ENCODE data around the gene WBP1L.
A peak's percentile ranks its signal among the peaks of the same experiment; 100 is the strongest.

WBP1L gene

GRCh38 chr10:102795453-102796406 lies 52.0 kb downstream of the WBP1L start:
- Histone ChIP-seq H3K4me3 (ENCODE audit: insufficient read length, low read depth) (no peak overlapping the region), H3K4me1 (ENCODE audit: insufficient read depth, insufficient read length) (peaks cover 4% of the 10 kb centered on the region), H3K9ac (ENCODE audit: insufficient read length, low read depth) (no peak overlapping the region), H3K27me3 (ENCODE audit: insufficient read depth, insufficient read length) (no peaks in the 10 kb centered on the region), H3K36me3 (ENCODE audit: insufficient read depth, insufficient read length, low read length) (peaks cover 27% of the 10 kb centered on the region), H3K9me3 (ENCODE audit: insufficient read depth, low read length) (no peaks in the 10 kb centered on the region)
- TF ChIP-seq SUZ12 (IDR thresholded peaks at IDR 0.05; ENCODE audit: extremely low read depth, insufficient read depth, insufficient read length) (no peak), YY1 (IDR thresholded peaks at IDR 0.05; ENCODE audit: insufficient read depth, insufficient read length) (no peak)
- DNase-seq (ENCODE audit: low read depth, low spot score), result no peak

GRCh38 chr10:102796407-102797176 lies 52.8 kb downstream of the WBP1L start:
- DNase-seq (ENCODE audit: low read depth, low spot score), result no peak
- TF ChIP-seq YY1 (IDR thresholded peaks at IDR 0.05; ENCODE audit: insufficient read depth, insufficient read length) (no peak), SUZ12 (IDR thresholded peaks at IDR 0.05; ENCODE audit: extremely low read depth, insufficient read depth, insufficient read length) (no peak), ZNF274 (IDR thresholded peaks at IDR 0.05; ENCODE audit: low read depth, low read length) (no peak)
- Histone ChIP-seq H3K4me3 (ENCODE audit: insufficient read length, low read depth) (no peak overlapping the region), H3K27me3 (ENCODE audit: insufficient read depth, insufficient read length) (no peaks in the 10 kb centered on the region), H3K4me1 (ENCODE audit: insufficient read depth, insufficient read length) (peaks cover 4% of the 10 kb centered on the region), H3K9ac (ENCODE audit: insufficient read length, low read depth) (no peak overlapping the region), H3K36me3 (ENCODE audit: insufficient read depth, insufficient read length, low read length) (peaks cover 29% of the 10 kb centered on the region), H3K9me3 (ENCODE audit: insufficient read depth, low read length) (no peaks in the 10 kb centered on the region)

DNA sequence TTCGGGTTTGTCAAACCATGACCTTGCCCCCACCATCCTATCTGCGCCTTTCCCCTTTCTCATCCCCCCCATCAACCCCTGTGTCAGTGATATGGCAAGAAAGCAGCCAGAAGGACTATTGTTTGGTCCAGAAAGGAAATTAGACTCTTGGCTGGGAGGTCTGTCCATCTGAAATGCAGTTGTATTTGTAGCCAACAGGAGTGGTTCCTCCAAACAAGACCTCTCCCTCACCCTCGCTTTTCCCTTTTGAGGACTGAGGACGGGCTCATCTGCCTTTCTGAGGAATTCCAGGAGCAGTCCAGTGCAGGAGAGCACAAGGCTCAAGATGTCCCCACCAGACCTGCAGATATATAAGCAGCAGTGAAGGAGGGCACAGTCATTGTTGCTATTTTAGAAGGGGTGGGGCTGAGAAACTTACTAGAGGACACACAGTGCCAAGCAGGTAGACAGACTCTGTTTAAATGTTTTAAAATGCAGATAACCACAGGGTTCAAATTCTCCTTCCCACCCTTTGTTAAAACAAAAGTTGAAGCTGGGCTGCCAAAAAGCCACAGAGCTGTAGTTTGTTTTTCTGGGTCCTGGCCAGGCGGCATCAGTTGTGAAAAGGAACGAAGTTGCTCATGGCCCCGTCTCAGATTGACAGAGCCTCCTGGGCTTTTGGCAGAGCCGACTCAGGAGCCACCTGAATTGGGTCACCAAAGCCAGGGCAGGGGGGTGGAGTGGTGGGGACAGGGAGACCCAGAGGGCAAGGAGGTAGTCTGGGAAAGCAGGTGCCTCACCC lies 56.1 kb downstream of the WBP1L start:
- TF ChIP-seq YY1 (IDR thresholded peaks at IDR 0.05; ENCODE audit: insufficient read depth, insufficient read length) (no peak), SUZ12 (IDR thresholded peaks at IDR 0.05; ENCODE audit: extremely low read depth, insufficient read depth, insufficient read length) (no peak), ZNF274 (IDR thresholded peaks at IDR 0.05; ENCODE audit: low read depth, low read length) (no peak)
- peaks cover 33% of the 10 kb centered on the region for H3K36me3 ChIP-seq (ENCODE audit: insufficient read depth, insufficient read length, low read length)
- H3K27me3 ChIP-seq (ENCODE audit: insufficient read depth, insufficient read length), result no peaks in the 10 kb centered on the region
- DNase-seq (ENCODE audit: low read depth, low spot score), result no peak
- no peak overlapping the region for H3K9ac ChIP-seq (ENCODE audit: insufficient read length, low read depth)
- no peak overlapping the region for H3K4me3 ChIP-seq (ENCODE audit: insufficient read length, low read depth)
- H3K4me1 ChIP-seq (ENCODE audit: insufficient read depth, insufficient read length), result peaks cover 6% of the 10 kb centered on the region
- H3K9me3 ChIP-seq (ENCODE audit: insufficient read depth, low read length), result peaks cover 5% of the 10 kb centered on the region; the same call in 1 of the 2 replicates

DNA sequence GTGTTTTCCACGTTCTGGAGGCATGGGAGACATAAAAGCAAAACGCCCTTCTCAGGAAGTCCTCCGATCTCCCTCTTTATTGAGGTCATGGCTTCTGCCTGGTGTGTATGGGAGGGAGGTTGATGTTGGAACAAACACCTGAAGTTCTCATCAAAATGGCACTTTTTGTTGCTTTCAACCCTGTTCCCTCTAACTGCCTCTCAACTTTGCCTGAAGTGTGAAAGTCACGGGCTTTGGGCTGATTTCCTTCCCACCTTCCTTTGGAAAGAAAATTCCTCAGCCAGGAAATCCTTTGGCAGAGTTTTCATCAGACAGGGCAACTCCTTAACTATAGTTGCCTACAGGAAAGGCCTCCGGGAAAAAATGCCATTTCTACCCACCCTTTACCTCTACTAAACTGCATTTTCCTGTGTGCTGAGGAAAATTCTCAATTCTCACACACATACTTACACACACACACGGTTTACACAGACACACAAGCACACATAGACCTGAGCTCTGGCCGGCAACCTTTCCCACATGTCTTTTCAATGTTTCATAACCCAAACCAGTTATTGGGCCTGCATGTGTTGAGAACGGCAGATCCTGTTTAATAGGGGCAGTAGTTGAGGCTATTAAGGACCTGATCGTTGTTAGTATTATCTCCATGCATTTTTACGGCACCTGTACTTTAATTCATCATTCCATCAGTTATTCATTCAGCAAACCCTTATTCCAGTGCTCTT lies 57.0 kb downstream of the WBP1L start:
- Histone ChIP-seq H3K4me1 (ENCODE audit: insufficient read depth, insufficient read length) (peaks cover 6% of the 10 kb centered on the region), H3K4me3 (ENCODE audit: insufficient read length, low read depth) (no peak overlapping the region)

GRCh38 chr10:102801496-102801895 lies 57.7 kb downstream of the WBP1L start:
- Histone ChIP-seq H3K36me3 (ENCODE audit: insufficient read depth, insufficient read length, low read length) (peaks cover 33% of the 10 kb centered on the region), H3K9ac (ENCODE audit: insufficient read length, low read depth) (peak overlapping the region; percentile 17), H3K9me3 (ENCODE audit: insufficient read depth, low read length) (peaks cover 5% of the 10 kb centered on the region; the same call in 1 of the 2 replicates), H3K27me3 (ENCODE audit: insufficient read depth, insufficient read length) (no peaks in the 10 kb centered on the region), H3K4me1 (ENCODE audit: insufficient read depth, insufficient read length) (peaks cover 6% of the 10 kb centered on the region), H3K4me3 (ENCODE audit: insufficient read length, low read depth) (no peak overlapping the region)
- DNase-seq (ENCODE audit: low read depth, low spot score), result no peak
- TF ChIP-seq ZNF274 (IDR thresholded peaks at IDR 0.05; ENCODE audit: low read depth, low read length) (no peak), SUZ12 (IDR thresholded peaks at IDR 0.05; ENCODE audit: extremely low read depth, insufficient read depth, insufficient read length) (no peak), YY1 (IDR thresholded peaks at IDR 0.05; ENCODE audit: insufficient read depth, insufficient read length) (no peak)

More for the DNA sequence above, 57.0 kb downstream of the WBP1L start:
- no peak overlapping the region for H3K9ac ChIP-seq (ENCODE audit: insufficient read length, low read depth)
- no peak for DNase-seq (ENCODE audit: low read depth, low spot score)
- peaks cover 5% of the 10 kb centered on the region; the same call in 1 of the 2 replicates for H3K9me3 ChIP-seq (ENCODE audit: insufficient read depth, low read length)
- H3K36me3 ChIP-seq (ENCODE audit: insufficient read depth, insufficient read length, low read length), result peaks cover 33% of the 10 kb centered on the region
- H3K27me3 ChIP-seq (ENCODE audit: insufficient read depth, insufficient read length), result no peaks in the 10 kb centered on the region
- TF ChIP-seq YY1 (IDR thresholded peaks at IDR 0.05; ENCODE audit: insufficient read depth, insufficient read length) (no peak), SUZ12 (IDR thresholded peaks at IDR 0.05; ENCODE audit: extremely low read depth, insufficient read depth, insufficient read length) (no peak), ZNF274 (IDR thresholded peaks at IDR 0.05; ENCODE audit: low read depth, low read length) (no peak)

GRCh38 chr10:102801978-102802377 lies 58.2 kb downstream of the WBP1L start:
- TF ChIP-seq YY1 (IDR thresholded peaks at IDR 0.05; ENCODE audit: insufficient read depth, insufficient read length), result no peak
- no peak for TF ChIP-seq SUZ12 (IDR thresholded peaks at IDR 0.05; ENCODE audit: extremely low read depth, insufficient read depth, insufficient read length)
- no peak for TF ChIP-seq ZNF274 (IDR thresholded peaks at IDR 0.05; ENCODE audit: low read depth, low read length)
- Histone ChIP-seq H3K36me3 (ENCODE audit: insufficient read depth, insufficient read length, low read length) (peaks cover 33% of the 10 kb centered on the region), H3K9me3 (ENCODE audit: insufficient read depth, low read length) (peaks cover 5% of the 10 kb centered on the region; the same call in 1 of the 2 replicates), H3K27me3 (ENCODE audit: insufficient read depth, insufficient read length) (no peaks in the 10 kb centered on the region), H3K4me1 (ENCODE audit: insufficient read depth, insufficient read length) (peaks cover 6% of the 10 kb centered on the region), H3K9ac (ENCODE audit: insufficient read length, low read depth) (no peak overlapping the region), H3K4me3 (ENCODE audit: insufficient read length, low read depth) (no peak overlapping the region)
- no peak for DNase-seq (ENCODE audit: low read depth, low spot score)

Data from NT2/D1 (cell line).